ENCODE results near the gene RPLP1. TPM values are rescaled to one million over a fixed set of nuclear protein-coding genes. Genes with fewer than 3 reads are reported as not detected.
A peak's percentile ranks its signal among the peaks of the same experiment; 100 is the strongest.

Gene RPLP1
- polyA plus RNA-seq, 1 experiment = 722 TPM

GRCh38 chr15:69498987-69499386 lies 46.4 kb downstream of the RPLP1 start:
- Histone ChIP-seq H3K27me3 (ENCODE audit: control insufficient read depth, insufficient read depth, low read length) (peaks cover 14% of the 10 kb centered on the region), H3K9me3 (ENCODE audit: control insufficient read depth, insufficient read depth, low read length) (no peaks in the 10 kb centered on the region; the same call in 1 of the 2 replicates), H3K4me3 (ENCODE audit: low read depth, low read length) (no peak overlapping the region), H3K27ac (ENCODE audit: low read depth, low read length) (no peak overlapping the region)
- ChIA-PET CTCF (no interaction called here), POLR2A (no interaction called here)
- no peak for TF ChIP-seq CTCF (IDR thresholded peaks at IDR 0.05; ENCODE audit: low read depth, low read length)
- no peak for DNase-seq (ENCODE audit: low read depth, low spot score)

- TF ChIP-seq CTCF (IDR thresholded peaks at IDR 0.05; ENCODE audit: low read depth, low read length) = no peak
- POLR2A ChIA-PET = interaction anchor here (0.5 kb wide), 1 partner anchor 37 kb away, joined by 5 read pairs; no protein-coding TSS in a partner anchor
Observed at GRCh38 chr15:69499521-69500211, 47.0 kb downstream of the RPLP1 start.

GRCh38 chr15:69500339-69500738 lies 47.7 kb downstream of the RPLP1 start:
- ChIA-PET POLR2A (interaction anchor here (0.5 kb wide), 1 partner anchor 38 kb away, joined by 5 read pairs; no protein-coding TSS in a partner anchor), CTCF (interaction anchor here (0.5 kb wide), 1 partner anchor 108 kb away, joined by 3 read pairs; no protein-coding TSS in a partner anchor)

More at GRCh38 chr15:69499521-69500211, 47.0 kb downstream of the RPLP1 start:
- Histone ChIP-seq H3K27ac (ENCODE audit: low read depth, low read length) (no peak overlapping the region), H3K9me3 (ENCODE audit: control insufficient read depth, insufficient read depth, low read length) (no peaks in the 10 kb centered on the region; the same call in 1 of the 2 replicates), H3K27me3 (ENCODE audit: control insufficient read depth, insufficient read depth, low read length) (peaks cover 14% of the 10 kb centered on the region), H3K4me3 (ENCODE audit: low read depth, low read length) (no peak overlapping the region)
- DNase-seq (ENCODE audit: low read depth, low spot score) = no peak
- CTCF ChIA-PET = no interaction called here

GRCh38 chr15:69501456-69501855 lies 48.8 kb downstream of the RPLP1 start:
- Histone ChIP-seq H3K9me3 (ENCODE audit: control insufficient read depth, insufficient read depth, low read length) (no peaks in the 10 kb centered on the region; the same call in 1 of the 2 replicates), H3K4me3 (ENCODE audit: low read depth, low read length) (no peak overlapping the region), H3K27me3 (ENCODE audit: control insufficient read depth, insufficient read depth, low read length) (peaks cover 14% of the 10 kb centered on the region), H3K27ac (ENCODE audit: low read depth, low read length) (no peak overlapping the region)
- no peak for TF ChIP-seq CTCF (IDR thresholded peaks at IDR 0.05; ENCODE audit: low read depth, low read length)
- ChIA-PET POLR2A (no interaction called here), CTCF (no interaction called here)
- DNase-seq (ENCODE audit: low read depth, low spot score) = no peak

More at GRCh38 chr15:69500339-69500738, 47.7 kb downstream of the RPLP1 start:
- peaks cover 14% of the 10 kb centered on the region for H3K27me3 ChIP-seq (ENCODE audit: control insufficient read depth, insufficient read depth, low read length)
- H3K9me3 ChIP-seq (ENCODE audit: control insufficient read depth, insufficient read depth, low read length) = no peaks in the 10 kb centered on the region; the same call in 1 of the 2 replicates
- no peak for TF ChIP-seq CTCF (IDR thresholded peaks at IDR 0.05; ENCODE audit: low read depth, low read length)
- no peak overlapping the region for H3K27ac ChIP-seq (ENCODE audit: low read depth, low read length)
- no peak overlapping the region for H3K4me3 ChIP-seq (ENCODE audit: low read depth, low read length)
- no peak for DNase-seq (ENCODE audit: low read depth, low spot score)

DNA sequence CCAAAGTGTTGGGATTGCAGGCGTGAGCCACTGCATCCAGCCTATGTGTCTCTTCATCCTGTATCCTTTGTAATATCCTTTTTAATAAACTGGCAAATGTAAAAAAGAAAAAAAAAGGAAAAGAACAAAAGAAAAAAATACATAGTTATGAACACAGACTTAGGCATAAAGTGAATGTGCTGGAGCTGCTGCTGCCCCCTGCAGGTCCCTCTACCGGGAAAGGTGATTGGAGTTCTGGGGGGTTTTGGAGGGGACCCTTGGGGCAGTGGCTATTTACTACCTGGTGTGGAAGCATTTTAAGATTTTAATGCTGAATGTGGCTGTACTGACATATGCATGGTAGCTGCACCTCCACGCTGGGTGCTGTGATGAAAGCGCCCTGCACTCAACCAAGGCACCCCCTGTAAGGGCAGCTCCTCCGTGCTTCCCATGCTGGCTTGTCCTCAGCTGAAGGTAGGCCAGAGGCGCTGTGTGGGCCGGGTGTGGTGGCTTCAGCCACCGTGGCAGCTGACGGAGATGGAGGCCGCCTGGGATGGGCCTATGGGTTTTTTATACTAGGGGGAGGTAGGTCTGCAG lies 49.9 kb downstream of the RPLP1 start:
- H3K27ac ChIP-seq (ENCODE audit: low read depth, low read length) = no peak overlapping the region
- H3K27me3 ChIP-seq (ENCODE audit: control insufficient read depth, insufficient read depth, low read length) = peaks cover 14% of the 10 kb centered on the region
- CTCF ChIA-PET = interaction anchor here (0.7 kb wide), 1 partner anchor 928 kb away, joined by 4 read pairs; no protein-coding TSS in a partner anchor
- H3K9me3 ChIP-seq (ENCODE audit: control insufficient read depth, insufficient read depth, low read length) = no peaks in the 10 kb centered on the region; the same call in 1 of the 2 replicates
- POLR2A ChIA-PET = no interaction called here
- TF ChIP-seq CTCF (IDR thresholded peaks at IDR 0.05; ENCODE audit: low read depth, low read length) = peak; percentile 20; the same call in 1 of the 2 replicates
- DNase-seq (ENCODE audit: low read depth, low spot score) = no peak
- no peak overlapping the region for H3K4me3 ChIP-seq (ENCODE audit: low read depth, low read length)
